Activated CD4-positive, alpha-beta memory T cell treated with anti-CD3 and anti-CD28 coated beads for 36 hours (primary cell): ENCODE results near the gene PSMD5. TPM values are rescaled to one million over a fixed set of nuclear protein-coding genes. Genes with fewer than 3 reads are reported as not detected.

Experiments used
- CTCF ChIA-PET: fragments of 350-600 bp; sonication (Branson Sonifier 250); formaldehyde crosslinking; loops from one replicate; lab custom pipeline; 2021; ENCODE audit warnings: antibody characterized with exemption, inconsistent platforms; lab: Charles Lee
- POLR2A ChIA-PET: fragments of 350-600 bp; sonication (Branson Sonifier 250); formaldehyde crosslinking; loops from one replicate; lab custom pipeline; 2021; ENCODE audit warnings: antibody characterized with exemption; lab: Charles Lee
- DNase-seq: peaks from one replicate; pipeline ENCODE4 v3.0.0-alpha.2; 2020
- H3K27ac Mint-ChIP-seq: one replicate; pipeline ENCODE4 v1.8.0; 2021; ENCODE audit warnings: mixed read lengths
- H3K27me3 Mint-ChIP-seq: one replicate; pipeline ENCODE4 v1.8.0; 2021; ENCODE audit warnings: mixed read lengths
- H3K36me3 Mint-ChIP-seq: one replicate; pipeline ENCODE4 v1.8.0; 2021; ENCODE audit warnings: mixed read lengths
- H3K4me1 Mint-ChIP-seq: one replicate; pipeline ENCODE4 v1.8.0; 2021; ENCODE audit warnings: low read depth, mixed read lengths
- H3K4me3 Mint-ChIP-seq: one replicate; pipeline ENCODE4 v1.8.0; 2021; ENCODE audit warnings: mild to moderate bottlenecking, mixed read lengths
- H3K9me3 Mint-ChIP-seq: one replicate; pipeline ENCODE4 v1.8.0; 2021; ENCODE audit warnings: mixed read lengths
- intact Hi-C: fragments of 100-400 bp; cut with micrococcal nuclease; formaldehyde crosslinking; loops from one replicate; pipeline ENCODE4 v1.15.1; 2023
- total RNA-seq, 2 experiments: library from RNA; stranded (reverse); gene quantifications; one replicate each; pipeline ENCODE4 v1.2.3, GENCODE V29; 2021

PSMD5 gene
- total RNA-seq, 2 experiments from 2014 or later, result 69.7 to 71.0 TPM

GRCh38 chr9:120865809-120866208 is 23.1 kb upstream of the PSMD5 start:
- Mint-ChIP-seq H3K9me3 (no peaks in the 10 kb centered on the region), H3K4me3 (no peak overlapping the region), H3K4me1 (peaks cover 20% of the 10 kb centered on the region), H3K36me3 (peaks cover 66% of the 10 kb centered on the region), H3K27ac (no peak overlapping the region), H3K27me3 (no peaks in the 10 kb centered on the region)
- ChIA-PET CTCF (interaction anchor here (0.5 kb wide), 1 partner anchor 20 kb away, joined by 3 read pairs; no protein-coding TSS in a partner anchor), POLR2A (interaction anchor here (0.7 to 1.5 kb wide), 2 partner anchors 12 to 17 kb away, joined by 3 to 4 read pairs; no protein-coding TSS in a partner anchor)
- intact Hi-C loops, result no loop called here
- no peak for DNase-seq

GRCh38 chr9:120865176-120865575 is 22.5 kb upstream of the PSMD5 start:
- intact Hi-C loops, result no loop called here
- ChIA-PET POLR2A (interaction anchor here (0.6 to 1.5 kb wide), 2 partner anchors 12 to 15 kb away, joined by 3 read pairs; no protein-coding TSS in a partner anchor), CTCF (no interaction called here)
- no peaks in the 10 kb centered on the region for H3K27me3 Mint-ChIP-seq
- H3K4me1 Mint-ChIP-seq, result peaks cover 18% of the 10 kb centered on the region
- H3K9me3 Mint-ChIP-seq, result no peaks in the 10 kb centered on the region
- no peak overlapping the region for H3K4me3 Mint-ChIP-seq
- no peak for DNase-seq
- no peak overlapping the region for H3K27ac Mint-ChIP-seq
- H3K36me3 Mint-ChIP-seq, result peaks cover 70% of the 10 kb centered on the region

- no peak overlapping the region for H3K4me3 Mint-ChIP-seq
- intact Hi-C loops, result no loop called here
- H3K4me1 Mint-ChIP-seq, result peaks cover 13% of the 10 kb centered on the region
- ChIA-PET POLR2A (interaction anchor here (0.6 to 1.5 kb wide), 2 partner anchors 11 to 14 kb away, joined by 3 read pairs; no protein-coding TSS in a partner anchor), CTCF (no interaction called here)
- H3K27ac Mint-ChIP-seq, result no peak overlapping the region
- H3K9me3 Mint-ChIP-seq, result no peaks in the 10 kb centered on the region
- H3K27me3 Mint-ChIP-seq, result no peaks in the 10 kb centered on the region
- peaks cover 70% of the 10 kb centered on the region for H3K36me3 Mint-ChIP-seq
- no peak for DNase-seq
These were observed 22.0 kb upstream of the PSMD5 start for GRCh38 chr9:120864719-120865118.

- CTCF ChIA-PET, result no interaction called here
- Mint-ChIP-seq H3K36me3 (peaks cover 68% of the 10 kb centered on the region), H3K27ac (no peak overlapping the region), H3K4me3 (no peak overlapping the region), H3K4me1 (peaks cover 6% of the 10 kb centered on the region), H3K9me3 (no peaks in the 10 kb centered on the region), H3K27me3 (no peaks in the 10 kb centered on the region)
- intact Hi-C loops, result no loop called here
- POLR2A ChIA-PET, result interaction anchor here (1.0 kb wide), 1 partner anchor 12 kb away, joined by 3 read pairs; no protein-coding TSS in a partner anchor
- no peak for DNase-seq
These were observed 21.1 kb upstream of the PSMD5 start for GRCh38 chr9:120863833-120864232.

- Mint-ChIP-seq H3K27me3 (no peaks in the 10 kb centered on the region), H3K4me1 (no peaks in the 10 kb centered on the region), H3K4me3 (no peak overlapping the region), H3K36me3 (peaks cover 76% of the 10 kb centered on the region), H3K9me3 (no peaks in the 10 kb centered on the region), H3K27ac (no peak overlapping the region)
- POLR2A ChIA-PET, result interaction anchor here (0.9 kb wide), 1 partner anchor 15 kb away, joined by 3 read pairs; no protein-coding TSS in a partner anchor
- intact Hi-C loops, result no loop called here
- CTCF ChIA-PET, result interaction anchor here (0.6 to 0.9 kb wide), 2 partner anchors 111 to 240 kb away, joined by 3 to 4 read pairs; no protein-coding TSS in a partner anchor
- no peak for DNase-seq
These were observed 19.7 kb upstream of the PSMD5 start for GRCh38 chr9:120862452-120862851.

- Mint-ChIP-seq H3K27ac (no peak overlapping the region), H3K27me3 (no peaks in the 10 kb centered on the region), H3K4me3 (no peak overlapping the region), H3K36me3 (peaks cover 77% of the 10 kb centered on the region), H3K4me1 (no peaks in the 10 kb centered on the region), H3K9me3 (no peaks in the 10 kb centered on the region)
- no peak for DNase-seq
- intact Hi-C loops, result no loop called here
- POLR2A ChIA-PET, result no interaction called here
- CTCF ChIA-PET, result no interaction called here
These were observed 19.2 kb upstream of the PSMD5 start for GRCh38 chr9:120861935-120862334.

GRCh38 chr9:120860083-120860482 is 17.4 kb upstream of the PSMD5 start:
- intact Hi-C loops, result no loop called here
- Mint-ChIP-seq H3K27me3 (no peaks in the 10 kb centered on the region), H3K27ac (peak overlapping the region; percentile 42), H3K4me1 (no peaks in the 10 kb centered on the region), H3K4me3 (no peak overlapping the region), H3K9me3 (no peaks in the 10 kb centered on the region), H3K36me3 (peaks cover 65% of the 10 kb centered on the region)
- ChIA-PET POLR2A (no interaction called here), CTCF (interaction anchor here (0.6 to 1.3 kb wide), 2 partner anchors 14 to 66 kb away, joined by 3 to 4 read pairs; no protein-coding TSS in a partner anchor)
- peak; percentile 3 for DNase-seq

GRCh38 chr9:120859361-120859760 is 16.6 kb upstream of the PSMD5 start:
- Mint-ChIP-seq H3K4me1 (no peaks in the 10 kb centered on the region), H3K27ac (no peak overlapping the region), H3K4me3 (no peak overlapping the region), H3K36me3 (peaks cover 70% of the 10 kb centered on the region), H3K9me3 (no peaks in the 10 kb centered on the region), H3K27me3 (no peaks in the 10 kb centered on the region)
- POLR2A ChIA-PET, result no interaction called here
- intact Hi-C loops, result no loop called here
- CTCF ChIA-PET, result interaction anchor here (1.3 kb wide), 1 partner anchor 13 kb away, joined by 4 read pairs; no protein-coding TSS in a partner anchor
- no peak for DNase-seq

GRCh38 chr9:120857902-120858301 is 15.2 kb upstream of the PSMD5 start:
- no peak overlapping the region for H3K27ac Mint-ChIP-seq

GRCh38 chr9:120857481-120857880 is 14.8 kb upstream of the PSMD5 start:
- ChIA-PET POLR2A (interaction anchor here (1.1 kb wide), 2 partner anchors 11 to 12 kb away, joined by 3 read pairs; no protein-coding TSS in a partner anchor), CTCF (interaction anchor here (1.2 kb wide), 1 partner anchor 11 kb away, joined by 4 read pairs; no protein-coding TSS in a partner anchor)
- Mint-ChIP-seq H3K27me3 (no peaks in the 10 kb centered on the region), H3K4me3 (no peak overlapping the region), H3K4me1 (peaks cover 4% of the 10 kb centered on the region), H3K27ac (no peak overlapping the region), H3K9me3 (no peaks in the 10 kb centered on the region), H3K36me3 (peaks cover 65% of the 10 kb centered on the region)
- intact Hi-C loops, result no loop called here
- no peak for DNase-seq

More at GRCh38 chr9:120857902-120858301, 15.2 kb upstream of the PSMD5 start:
- Mint-ChIP-seq H3K9me3 (no peaks in the 10 kb centered on the region), H3K27me3 (no peaks in the 10 kb centered on the region), H3K4me3 (no peak overlapping the region), H3K4me1 (no peaks in the 10 kb centered on the region), H3K36me3 (peaks cover 66% of the 10 kb centered on the region)
- peak; percentile 8 for DNase-seq
- POLR2A ChIA-PET, result interaction anchor here (1.1 kb wide), 1 partner anchor 11 kb away, joined by 3 read pairs; no protein-coding TSS in a partner anchor
- CTCF ChIA-PET, result no interaction called here
- intact Hi-C loops, result no loop called here

- Mint-ChIP-seq H3K4me1 (peaks cover 4% of the 10 kb centered on the region), H3K9me3 (no peaks in the 10 kb centered on the region), H3K27me3 (no peaks in the 10 kb centered on the region), H3K36me3 (peaks cover 59% of the 10 kb centered on the region), H3K27ac (peak overlapping the region; percentile 23), H3K4me3 (no peak overlapping the region)
- POLR2A ChIA-PET, result interaction anchor here (0.6 to 1.5 kb wide), 5 partner anchors 10 to 69 kb away, joined by 3 to 4 read pairs (median 3); no protein-coding TSS in a partner anchor
- CTCF ChIA-PET, result interaction anchor here (1.2 to 1.6 kb wide), 2 partner anchors 10 to 80 kb away, joined by 4 to 6 read pairs; no protein-coding TSS in a partner anchor
- intact Hi-C loops, result no loop called here
- DNase-seq, result peak; percentile 1
These were observed 14.0 kb upstream of the PSMD5 start for GRCh38 chr9:120856700-120857099.

GRCh38 chr9:120855827-120856670 is 13.3 kb upstream of the PSMD5 start:
- H3K27ac Mint-ChIP-seq, result peak overlapping the region; percentile 6
- ChIA-PET CTCF (interaction anchor here (1.2 to 1.6 kb wide), 2 partner anchors 10 to 81 kb away, joined by 4 to 6 read pairs; no protein-coding TSS in a partner anchor), POLR2A (interaction anchor here (1.1 to 1.5 kb wide), 3 partner anchors 9 to 70 kb away, joined by 3 to 7 read pairs (median 4); no protein-coding TSS in a partner anchor)
- intact Hi-C loops, result no loop called here
- no peaks in the 10 kb centered on the region for H3K27me3 Mint-ChIP-seq
- no peak for DNase-seq
- H3K4me3 Mint-ChIP-seq, result no peak overlapping the region
- peaks cover 4% of the 10 kb centered on the region for H3K4me1 Mint-ChIP-seq
- H3K36me3 Mint-ChIP-seq, result peaks cover 53% of the 10 kb centered on the region
- H3K9me3 Mint-ChIP-seq, result no peaks in the 10 kb centered on the region
